Measurements from ENCODE around the gene SC5D. TPM values are rescaled to one million over a fixed set of nuclear protein-coding genes. Genes with fewer than 3 reads are reported as not detected.

The SC5D gene
- total RNA-seq (2014; rRNA removed; shearing (Covaris generic)) = 108 and 151 TPM in 2 replicates

GRCh38 chr11:121292495-121293287, at the start of gene SC5D:
Gene SC5D (plus strand): TSS chr11:121292771. CDS start chr11:121303376, 10,605 bp downstream.
- Histone ChIP-seq H3K36me3 (replicated peaks; ENCODE audit: control insufficient read depth, insufficient read depth, low read length) (no peaks in the 10 kb centered on the region; the same call in 1 of the 2 replicates), H3K4me3 (ENCODE audit: insufficient read depth, low read depth, low read length) (peak within 1 kb of the TSS; percentile 93), H3K27me3 (ENCODE audit: control insufficient read depth, insufficient read depth, low read length) (no peaks in the 10 kb centered on the region)
- DNase-seq = peak; percentile 96

- H3K36me3 ChIP-seq (replicated peaks; ENCODE audit: control insufficient read depth, insufficient read depth, low read length) = no peaks in the 10 kb centered on the region
- no peak for DNase-seq
- H3K4me3 ChIP-seq (ENCODE audit: insufficient read depth, low read depth, low read length) = no peak overlapping the region
- no peaks in the 10 kb centered on the region; the same call in 1 of the 2 replicates for H3K27me3 ChIP-seq (ENCODE audit: control insufficient read depth, insufficient read depth, low read length)
Observed at GRCh38 chr11:121244884-121245283, 47.7 kb upstream of the SC5D start.

GRCh38 chr11:121246021-121246768, 46.4 kb upstream of the SC5D start:
- Histone ChIP-seq H3K36me3 (replicated peaks; ENCODE audit: control insufficient read depth, insufficient read depth, low read length) (no peaks in the 10 kb centered on the region), H3K27me3 (ENCODE audit: control insufficient read depth, insufficient read depth, low read length) (no peaks in the 10 kb centered on the region; the same call in 1 of the 2 replicates), H3K4me3 (ENCODE audit: insufficient read depth, low read depth, low read length) (no peak overlapping the region)
- DNase-seq = peak; percentile 59

- H3K27me3 ChIP-seq (ENCODE audit: control insufficient read depth, insufficient read depth, low read length) = no peaks in the 10 kb centered on the region; the same call in 1 of the 2 replicates
- H3K4me3 ChIP-seq (ENCODE audit: insufficient read depth, low read depth, low read length) = no peak overlapping the region
- DNase-seq = no peak
- H3K36me3 ChIP-seq (replicated peaks; ENCODE audit: control insufficient read depth, insufficient read depth, low read length) = no peaks in the 10 kb centered on the region
Observed at GRCh38 chr11:121246769-121247035, 45.9 kb upstream of the SC5D start.

GRCh38 chr11:121248496-121248895, 44.1 kb upstream of the SC5D start:
- Histone ChIP-seq H3K36me3 (replicated peaks; ENCODE audit: control insufficient read depth, insufficient read depth, low read length) (no peaks in the 10 kb centered on the region), H3K27me3 (ENCODE audit: control insufficient read depth, insufficient read depth, low read length) (no peaks in the 10 kb centered on the region; the same call in 1 of the 2 replicates), H3K4me3 (ENCODE audit: insufficient read depth, low read depth, low read length) (no peak overlapping the region)
- no peak for DNase-seq

GRCh38 chr11:121249039-121249663, 43.4 kb upstream of the SC5D start:
- Histone ChIP-seq H3K27me3 (ENCODE audit: control insufficient read depth, insufficient read depth, low read length) (no peaks in the 10 kb centered on the region; the same call in 1 of the 2 replicates), H3K4me3 (ENCODE audit: insufficient read depth, low read depth, low read length) (no peak overlapping the region), H3K36me3 (replicated peaks; ENCODE audit: control insufficient read depth, insufficient read depth, low read length) (no peaks in the 10 kb centered on the region)
- DNase-seq = peak; percentile 60

GRCh38 chr11:121250843-121251242, 41.7 kb upstream of the SC5D start:
- H3K27me3 ChIP-seq (ENCODE audit: control insufficient read depth, insufficient read depth, low read length) = no peaks in the 10 kb centered on the region; the same call in 1 of the 2 replicates
- H3K36me3 ChIP-seq (replicated peaks; ENCODE audit: control insufficient read depth, insufficient read depth, low read length) = no peaks in the 10 kb centered on the region
- H3K4me3 ChIP-seq (ENCODE audit: insufficient read depth, low read depth, low read length) = no peak overlapping the region
- DNase-seq = no peak

GRCh38 chr11:121253951-121254350, 38.6 kb upstream of the SC5D start:
- no peak overlapping the region for H3K4me3 ChIP-seq (ENCODE audit: insufficient read depth, low read depth, low read length)
- H3K27me3 ChIP-seq (ENCODE audit: control insufficient read depth, insufficient read depth, low read length) = no peaks in the 10 kb centered on the region
- DNase-seq = no peak

GRCh38 chr11:121254756-121255155, 37.8 kb upstream of the SC5D start:
- Histone ChIP-seq H3K36me3 (replicated peaks; ENCODE audit: control insufficient read depth, insufficient read depth, low read length) (no peaks in the 10 kb centered on the region), H3K27me3 (ENCODE audit: control insufficient read depth, insufficient read depth, low read length) (no peaks in the 10 kb centered on the region), H3K4me3 (ENCODE audit: insufficient read depth, low read depth, low read length) (no peak overlapping the region)
- no peak for DNase-seq

More at GRCh38 chr11:121253951-121254350, 38.6 kb upstream of the SC5D start:
- no peaks in the 10 kb centered on the region for H3K36me3 ChIP-seq (replicated peaks; ENCODE audit: control insufficient read depth, insufficient read depth, low read length)

- no peaks in the 10 kb centered on the region for H3K36me3 ChIP-seq (replicated peaks; ENCODE audit: control insufficient read depth, insufficient read depth, low read length)
- no peak for DNase-seq
- H3K4me3 ChIP-seq (ENCODE audit: insufficient read depth, low read depth, low read length) = no peak overlapping the region
- H3K27me3 ChIP-seq (ENCODE audit: control insufficient read depth, insufficient read depth, low read length) = no peaks in the 10 kb centered on the region
Observed at GRCh38 chr11:121255473-121256125, 37.0 kb upstream of the SC5D start.

GRCh38 chr11:121257289-121257688, 35.3 kb upstream of the SC5D start:
- H3K27me3 ChIP-seq (ENCODE audit: control insufficient read depth, insufficient read depth, low read length) = no peaks in the 10 kb centered on the region
- H3K4me3 ChIP-seq (ENCODE audit: insufficient read depth, low read depth, low read length) = no peak overlapping the region
- DNase-seq = no peak
- H3K36me3 ChIP-seq (replicated peaks; ENCODE audit: control insufficient read depth, insufficient read depth, low read length) = no peaks in the 10 kb centered on the region

GRCh38 chr11:121257976-121258375, 34.6 kb upstream of the SC5D start:
- Histone ChIP-seq H3K27me3 (ENCODE audit: control insufficient read depth, insufficient read depth, low read length) (no peaks in the 10 kb centered on the region), H3K36me3 (replicated peaks; ENCODE audit: control insufficient read depth, insufficient read depth, low read length) (no peaks in the 10 kb centered on the region), H3K4me3 (ENCODE audit: insufficient read depth, low read depth, low read length) (no peak overlapping the region)
- DNase-seq = no peak

- Histone ChIP-seq H3K4me3 (ENCODE audit: insufficient read depth, low read depth, low read length) (no peak overlapping the region), H3K27me3 (ENCODE audit: control insufficient read depth, insufficient read depth, low read length) (no peaks in the 10 kb centered on the region), H3K36me3 (replicated peaks; ENCODE audit: control insufficient read depth, insufficient read depth, low read length) (no peaks in the 10 kb centered on the region)
- no peak for DNase-seq
Observed at GRCh38 chr11:121265586-121265985, 27.0 kb upstream of the SC5D start.

GRCh38 chr11:121268581-121268980, 24.0 kb upstream of the SC5D start:
- Histone ChIP-seq H3K36me3 (replicated peaks; ENCODE audit: control insufficient read depth, insufficient read depth, low read length) (no peaks in the 10 kb centered on the region), H3K27me3 (ENCODE audit: control insufficient read depth, insufficient read depth, low read length) (no peaks in the 10 kb centered on the region), H3K4me3 (ENCODE audit: insufficient read depth, low read depth, low read length) (no peak overlapping the region)
- no peak for DNase-seq

Measured in H7 (cell line).